ENCODE results near the gene PYCR2.
"Not testable (repeated sequence)": the region's sequence is repeated elsewhere in the genome, so short reads cannot be mapped to it uniquely, and the experiment has no call there.

PYCR2 gene

GRCh38 chr1:225923692-225924555 lies at the start of gene PYCR2:
Gene PYCR2, minus strand, starts transcription at chr1:225924250. Its CDS starts 140 bp downstream, at chr1:225924110.
- peak; percentile 99 for DNase-seq (ENCODE audit: low spot score)

GRCh38 chr1:225973158-225973557 lies 49.1 kb upstream of the PYCR2 start:
- DNase-seq (ENCODE audit: low spot score): no peak

- no peak for DNase-seq (ENCODE audit: low spot score)
These were observed 48.5 kb upstream of the PYCR2 start for GRCh38 chr1:225972344-225973152.

GRCh38 chr1:225970592-225971157 lies 46.6 kb upstream of the PYCR2 start:
- DNase-seq (ENCODE audit: low spot score): not testable (repeated sequence)

GRCh38 chr1:225969751-225970150 lies 45.7 kb upstream of the PYCR2 start:
- DNase-seq (ENCODE audit: low spot score): not testable (repeated sequence)

GRCh38 chr1:225965231-225965630 lies 41.2 kb upstream of the PYCR2 start:
- DNase-seq (ENCODE audit: low spot score): no peak

GRCh38 chr1:225963735-225964530 lies 39.9 kb upstream of the PYCR2 start:
- DNase-seq (ENCODE audit: low spot score): no peak

- DNase-seq (ENCODE audit: low spot score): no peak
These were observed 38.5 kb upstream of the PYCR2 start for GRCh38 chr1:225962440-225962975.

- DNase-seq (ENCODE audit: low spot score): no peak
These were observed 37.8 kb upstream of the PYCR2 start for GRCh38 chr1:225961659-225962439.

GRCh38 chr1:225958041-225958440 lies 34.0 kb upstream of the PYCR2 start:
- DNase-seq (ENCODE audit: low spot score): no peak

GRCh38 chr1:225954753-225955152 lies 30.7 kb upstream of the PYCR2 start:
- DNase-seq (ENCODE audit: low spot score): no peak

- DNase-seq (ENCODE audit: low spot score): no peak
These were observed 29.3 kb upstream of the PYCR2 start for GRCh38 chr1:225953315-225953714.

GRCh38 chr1:225950905-225951497 lies 27.0 kb upstream of the PYCR2 start:
- no peak for DNase-seq (ENCODE audit: low spot score)

GRCh38 chr1:225949041-225949440 lies 25.0 kb upstream of the PYCR2 start:
- DNase-seq (ENCODE audit: low spot score): no peak

GRCh38 chr1:225946803-225947202 lies 22.8 kb upstream of the PYCR2 start:
- no peak for DNase-seq (ENCODE audit: low spot score)

GRCh38 chr1:225946082-225946620 lies 22.1 kb upstream of the PYCR2 start:
- DNase-seq (ENCODE audit: low spot score): no peak

- peak; percentile 27 for DNase-seq (ENCODE audit: low spot score)
These were observed 21.5 kb upstream of the PYCR2 start for GRCh38 chr1:225945564-225945963.

GRCh38 chr1:225944951-225945350 lies 20.9 kb upstream of the PYCR2 start:
- no peak for DNase-seq (ENCODE audit: low spot score)

- DNase-seq (ENCODE audit: low spot score): no peak
These were observed 20.3 kb upstream of the PYCR2 start for GRCh38 chr1:225944387-225944786.

- no peak for DNase-seq (ENCODE audit: low spot score)
These were observed 19.5 kb upstream of the PYCR2 start for GRCh38 chr1:225943582-225943981.

Data from AG08395 (cell line).